Measurements from ENCODE around the gene PTER.

The PTER gene

GRCh38 chr10:16536155-16536554, 99.3 kb downstream of the PTER start:
- no peak overlapping the region for H3K14ac ChIP-seq (ENCODE audit: low read length)
- no peak overlapping the region for H3K4ac ChIP-seq (ENCODE audit: low read depth, low read length)
- H2BK5ac ChIP-seq (ENCODE audit: low read depth, low read length, poor library complexity), result no peak overlapping the region
- H4K12ac ChIP-seq (ENCODE audit: low read depth, low read length), result no peak overlapping the region
- H4K91ac ChIP-seq (ENCODE audit: low read depth, low read length), result no peak overlapping the region
- no peaks in the 10 kb centered on the region for H3K27me3 ChIP-seq (ENCODE audit: insufficient read depth, low read length)
- H3K79me2 ChIP-seq (ENCODE audit: control insufficient read depth, insufficient read depth, low read length, poor library complexity), result no peaks in the 10 kb centered on the region
- H3K23ac ChIP-seq (ENCODE audit: low read length), result no peak overlapping the region
- no peak for DNase-seq
- H3K9ac ChIP-seq (ENCODE audit: low read length), result no peak overlapping the region
- no CpG with 5 or more reads among the region's 5 CpGs for WGBS (ENCODE audit: extremely low coverage, insufficient coverage, insufficient read length)
- H3K18ac ChIP-seq (ENCODE audit: low read length), result no peak overlapping the region
- H3K4me1 ChIP-seq (ENCODE audit: control insufficient read depth in 1 of 2, insufficient read depth in 2 of 2, low read length in 2 of 2), result no peaks in the 10 kb centered on the region
- H3K27ac ChIP-seq (ENCODE audit: low read depth, low read length), result no peak overlapping the region
- no peak overlapping the region for H4K8ac ChIP-seq (ENCODE audit: low read depth, low read length)
- H2AFZ ChIP-seq (ENCODE audit: insufficient read depth, low read length, poor library complexity), result no peak overlapping the region
- H3K4me2 ChIP-seq (ENCODE audit: low read length), result no peak overlapping the region
- H3K9me3 ChIP-seq (ENCODE audit: insufficient read depth, low read depth, low read length), result no peaks in the 10 kb centered on the region
- no peaks in the 10 kb centered on the region for H3K36me3 ChIP-seq (ENCODE audit: control insufficient read depth in 1 of 2, insufficient read depth in 2 of 2, low read length in 2 of 2)
- H2BK120ac ChIP-seq (ENCODE audit: insufficient read depth, low read length, poor library complexity), result no peak overlapping the region
- H3K4me3 ChIP-seq (ENCODE audit: low read depth, low read length), result no peak overlapping the region
- H3K79me1 ChIP-seq (ENCODE audit: low read length), result no peaks in the 10 kb centered on the region
- H2BK12ac ChIP-seq (ENCODE audit: low read length), result no peak overlapping the region
- H2AK5ac ChIP-seq (ENCODE audit: low read length), result no peak overlapping the region

GRCh38 chr10:16544099-16544498, 107.3 kb downstream of the PTER start:
- no peak overlapping the region for H4K12ac ChIP-seq (ENCODE audit: low read depth, low read length)
- no peak overlapping the region for H3K4me3 ChIP-seq (ENCODE audit: low read depth, low read length)
- H3K4me2 ChIP-seq (ENCODE audit: low read length), result no peak overlapping the region
- WGBS (ENCODE audit: extremely low coverage, insufficient coverage, insufficient read length), result no CpG with 5 or more reads among the region's 3 CpGs
- H3K18ac ChIP-seq (ENCODE audit: low read length), result no peak overlapping the region
- H3K14ac ChIP-seq (ENCODE audit: low read length), result no peak overlapping the region
- no peak overlapping the region for H4K91ac ChIP-seq (ENCODE audit: low read depth, low read length)
- no peak overlapping the region for H2AK5ac ChIP-seq (ENCODE audit: low read length)
- H4K8ac ChIP-seq (ENCODE audit: low read depth, low read length), result no peak overlapping the region
- no peaks in the 10 kb centered on the region for H3K79me1 ChIP-seq (ENCODE audit: low read length)
- no peak overlapping the region for H2BK5ac ChIP-seq (ENCODE audit: low read depth, low read length, poor library complexity)
- no peak for DNase-seq
- no peak overlapping the region for H2BK120ac ChIP-seq (ENCODE audit: insufficient read depth, low read length, poor library complexity)
- no peaks in the 10 kb centered on the region for H3K79me2 ChIP-seq (ENCODE audit: control insufficient read depth, insufficient read depth, low read length, poor library complexity)
- no peak overlapping the region for H2BK12ac ChIP-seq (ENCODE audit: low read length)
- H3K27ac ChIP-seq (ENCODE audit: low read depth, low read length), result no peak overlapping the region
- no peaks in the 10 kb centered on the region for H3K9me3 ChIP-seq (ENCODE audit: insufficient read depth, low read depth, low read length)
- H3K4me1 ChIP-seq (ENCODE audit: control insufficient read depth in 1 of 2, insufficient read depth in 2 of 2, low read length in 2 of 2), result no peaks in the 10 kb centered on the region
- no peak overlapping the region for H3K4ac ChIP-seq (ENCODE audit: low read depth, low read length)
- no peak overlapping the region for H3K23ac ChIP-seq (ENCODE audit: low read length)
- H3K9ac ChIP-seq (ENCODE audit: low read length), result no peak overlapping the region
- H3K27me3 ChIP-seq (ENCODE audit: insufficient read depth, low read length), result no peaks in the 10 kb centered on the region
- no peak overlapping the region for H2AFZ ChIP-seq (ENCODE audit: insufficient read depth, low read length, poor library complexity)
- no peaks in the 10 kb centered on the region for H3K36me3 ChIP-seq (ENCODE audit: control insufficient read depth in 1 of 2, insufficient read depth in 2 of 2, low read length in 2 of 2)

- Histone ChIP-seq H3K9ac (ENCODE audit: low read length) (no peak overlapping the region), H2AFZ (ENCODE audit: insufficient read depth, low read length, poor library complexity) (no peak overlapping the region), H3K14ac (ENCODE audit: low read length) (no peak overlapping the region), H2AK5ac (ENCODE audit: low read length) (no peak overlapping the region), H3K27me3 (ENCODE audit: insufficient read depth, low read length) (no peaks in the 10 kb centered on the region), H3K4me1 (ENCODE audit: control insufficient read depth in 1 of 2, insufficient read depth in 2 of 2, low read length in 2 of 2) (no peaks in the 10 kb centered on the region), H3K23ac (ENCODE audit: low read length) (no peak overlapping the region), H3K4me2 (ENCODE audit: low read length) (no peak overlapping the region), H4K8ac (ENCODE audit: low read depth, low read length) (no peak overlapping the region), H2BK5ac (ENCODE audit: low read depth, low read length, poor library complexity) (no peak overlapping the region), H4K12ac (ENCODE audit: low read depth, low read length) (no peak overlapping the region), H3K4me3 (ENCODE audit: low read depth, low read length) (no peak overlapping the region), H3K4ac (ENCODE audit: low read depth, low read length) (no peak overlapping the region), H2BK12ac (ENCODE audit: low read length) (no peak overlapping the region), H3K36me3 (ENCODE audit: control insufficient read depth in 1 of 2, insufficient read depth in 2 of 2, low read length in 2 of 2) (no peaks in the 10 kb centered on the region), H3K79me1 (ENCODE audit: low read length) (no peaks in the 10 kb centered on the region), H3K18ac (ENCODE audit: low read length) (no peak overlapping the region), H2BK120ac (ENCODE audit: insufficient read depth, low read length, poor library complexity) (no peak overlapping the region), H3K27ac (ENCODE audit: low read depth, low read length) (no peak overlapping the region), H3K79me2 (ENCODE audit: control insufficient read depth, insufficient read depth, low read length, poor library complexity) (no peaks in the 10 kb centered on the region), H3K9me3 (ENCODE audit: insufficient read depth, low read depth, low read length) (no peaks in the 10 kb centered on the region), H4K91ac (ENCODE audit: low read depth, low read length) (no peak overlapping the region)
- DNase-seq, result no peak
- no CpG with 5 or more reads among the region's 4 CpGs for WGBS (ENCODE audit: extremely low coverage, insufficient coverage, insufficient read length)
Measured at GRCh38 chr10:16544591-16544990, 107.8 kb downstream of the PTER start.

GRCh38 chr10:16545116-16545736, 108.4 kb downstream of the PTER start:
- Histone ChIP-seq H3K4ac (ENCODE audit: low read depth, low read length) (no peak overlapping the region), H2AFZ (ENCODE audit: insufficient read depth, low read length, poor library complexity) (no peak overlapping the region), H2BK12ac (ENCODE audit: low read length) (no peak overlapping the region), H3K18ac (ENCODE audit: low read length) (no peak overlapping the region), H3K27ac (ENCODE audit: low read depth, low read length) (no peak overlapping the region), H3K14ac (ENCODE audit: low read length) (no peak overlapping the region), H2BK5ac (ENCODE audit: low read depth, low read length, poor library complexity) (no peak overlapping the region), H4K91ac (ENCODE audit: low read depth, low read length) (no peak overlapping the region), H4K12ac (ENCODE audit: low read depth, low read length) (no peak overlapping the region), H3K4me1 (ENCODE audit: control insufficient read depth in 1 of 2, insufficient read depth in 2 of 2, low read length in 2 of 2) (no peaks in the 10 kb centered on the region), H3K4me2 (ENCODE audit: low read length) (no peak overlapping the region), H3K79me2 (ENCODE audit: control insufficient read depth, insufficient read depth, low read length, poor library complexity) (no peaks in the 10 kb centered on the region), H3K9me3 (ENCODE audit: insufficient read depth, low read depth, low read length) (no peaks in the 10 kb centered on the region), H3K9ac (ENCODE audit: low read length) (no peak overlapping the region), H2BK120ac (ENCODE audit: insufficient read depth, low read length, poor library complexity) (no peak overlapping the region), H3K23ac (ENCODE audit: low read length) (no peak overlapping the region), H3K79me1 (ENCODE audit: low read length) (no peaks in the 10 kb centered on the region), H3K36me3 (ENCODE audit: control insufficient read depth in 1 of 2, insufficient read depth in 2 of 2, low read length in 2 of 2) (no peaks in the 10 kb centered on the region), H2AK5ac (ENCODE audit: low read length) (no peak overlapping the region), H3K4me3 (ENCODE audit: low read depth, low read length) (no peak overlapping the region), H4K8ac (ENCODE audit: low read depth, low read length) (no peak overlapping the region), H3K27me3 (ENCODE audit: insufficient read depth, low read length) (no peaks in the 10 kb centered on the region)
- no CpG with 5 or more reads among the region's 7 CpGs for WGBS (ENCODE audit: extremely low coverage, insufficient coverage, insufficient read length)
- DNase-seq, result peak in 1 of 2 donors; percentile 72

Measured in trophoblast cell (in vitro differentiated cells and primary cell).